ENCODE measurements around the gene PLEKHA7.

PLEKHA7 gene

DNA sequence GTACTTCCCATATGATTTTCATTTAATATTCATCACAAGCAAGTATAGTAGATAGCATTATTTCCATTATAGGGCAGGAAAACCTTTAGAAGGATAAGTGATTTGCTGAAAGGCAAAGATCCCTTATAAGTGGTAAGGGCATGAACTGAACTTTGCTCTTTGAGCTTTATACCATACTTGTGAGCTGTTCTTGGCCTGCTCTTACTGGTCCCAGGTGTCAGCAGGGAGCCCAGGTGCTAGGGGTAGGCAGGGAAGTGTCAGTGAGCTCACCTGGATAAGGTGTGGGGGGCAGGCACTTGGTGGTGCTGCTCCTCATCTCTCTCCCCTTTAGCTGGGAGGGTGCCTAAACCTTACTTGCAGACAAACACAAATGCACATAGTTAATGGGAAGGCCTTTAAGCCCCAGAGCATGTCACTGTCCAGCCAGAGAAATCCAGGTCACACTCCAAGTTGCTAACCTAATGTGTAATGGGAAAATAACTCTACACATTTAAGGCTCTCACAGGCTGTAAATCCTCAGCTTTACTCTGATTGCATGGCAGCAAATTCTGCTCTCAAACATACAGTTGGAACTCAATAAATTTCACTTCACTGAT is 114.4 kb downstream of the PLEKHA7 start:
- TF ChIP-seq POLR2A (IDR thresholded peaks at IDR 0.05; ENCODE audit: extremely low read depth, insufficient read length) (no peak), MYC (IDR thresholded peaks at IDR 0.05; ENCODE audit: low read depth, low read length) (no peak)
- TF ChIP-seq, protein P1, sequence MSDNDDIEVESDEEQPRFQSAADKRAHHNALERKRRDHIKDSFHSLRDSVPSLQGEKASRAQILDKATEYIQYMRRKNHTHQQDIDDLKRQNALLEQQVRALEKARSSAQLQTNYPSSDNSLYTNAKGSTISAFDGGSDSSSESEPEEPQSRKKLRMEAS (IDR thresholded peaks at IDR 0.05; ENCODE audit: low read depth, low read length), result no peak
- TF ChIP-seq, protein P2, sequence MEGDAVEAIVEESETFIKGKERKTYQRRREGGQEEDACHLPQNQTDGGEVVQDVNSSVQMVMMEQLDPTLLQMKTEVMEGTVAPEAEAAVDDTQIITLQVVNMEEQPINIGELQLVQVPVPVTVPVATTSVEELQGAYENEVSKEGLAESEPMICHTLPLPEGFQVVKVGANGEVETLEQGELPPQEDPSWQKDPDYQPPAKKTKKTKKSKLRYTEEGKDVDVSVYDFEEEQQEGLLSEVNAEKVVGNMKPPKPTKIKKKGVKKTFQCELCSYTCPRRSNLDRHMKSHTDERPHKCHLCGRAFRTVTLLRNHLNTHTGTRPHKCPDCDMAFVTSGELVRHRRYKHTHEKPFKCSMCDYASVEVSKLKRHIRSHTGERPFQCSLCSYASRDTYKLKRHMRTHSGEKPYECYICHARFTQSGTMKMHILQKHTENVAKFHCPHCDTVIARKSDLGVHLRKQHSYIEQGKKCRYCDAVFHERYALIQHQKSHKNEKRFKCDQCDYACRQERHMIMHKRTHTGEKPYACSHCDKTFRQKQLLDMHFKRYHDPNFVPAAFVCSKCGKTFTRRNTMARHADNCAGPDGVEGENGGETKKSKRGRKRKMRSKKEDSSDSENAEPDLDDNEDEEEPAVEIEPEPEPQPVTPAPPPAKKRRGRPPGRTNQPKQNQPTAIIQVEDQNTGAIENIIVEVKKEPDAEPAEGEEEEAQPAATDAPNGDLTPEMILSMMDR (IDR thresholded peaks at IDR 0.05; ENCODE audit: low read depth, low read length), result no peak
- DNase-seq (ENCODE audit: low read depth), result no peak
- no peak overlapping the region for H3K4me3 ChIP-seq (ENCODE audit: low read depth, low read length)

DNA sequence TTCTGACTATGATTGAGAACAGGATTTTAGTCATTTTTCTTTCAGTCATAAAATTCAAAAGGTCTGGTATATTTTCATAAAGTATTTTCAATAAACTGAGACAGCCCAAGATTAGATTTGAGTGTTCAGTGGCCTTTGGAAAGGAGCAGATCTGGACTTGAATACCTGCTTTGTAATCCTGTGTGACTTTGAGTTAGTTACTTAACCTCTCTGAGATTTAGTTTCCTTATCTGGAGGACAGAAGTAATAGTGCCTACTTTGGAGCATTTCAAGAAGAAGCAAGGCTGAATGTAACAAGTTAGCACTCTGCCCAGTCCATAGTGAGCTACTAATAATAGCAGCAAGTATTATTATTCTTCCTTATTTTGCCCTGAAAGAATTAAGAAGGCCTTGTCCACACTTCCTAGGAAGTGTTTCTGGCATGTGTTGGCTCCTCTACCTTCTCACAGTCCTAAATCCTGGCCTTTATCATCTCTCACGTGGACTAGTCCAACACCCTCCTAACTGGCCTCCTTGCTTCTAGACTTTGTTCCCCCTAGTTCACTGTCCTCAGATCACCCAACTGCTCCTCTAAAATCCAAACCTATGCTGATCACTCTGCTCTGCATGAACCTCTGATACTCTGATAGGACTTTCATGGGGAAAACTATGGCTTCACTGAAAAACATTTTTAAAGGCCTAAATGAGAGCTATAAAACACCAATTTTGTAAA is 115.8 kb downstream of the PLEKHA7 start:
- TF ChIP-seq, protein P1 (IDR thresholded peaks at IDR 0.05; ENCODE audit: low read depth, low read length), result no peak
- TF ChIP-seq POLR2A (IDR thresholded peaks at IDR 0.05; ENCODE audit: extremely low read depth, insufficient read length), result no peak
- no peak for TF ChIP-seq MYC (IDR thresholded peaks at IDR 0.05; ENCODE audit: low read depth, low read length)
- TF ChIP-seq, protein P2 (IDR thresholded peaks at IDR 0.05; ENCODE audit: low read depth, low read length), result no peak
- no peak for DNase-seq (ENCODE audit: low read depth)
- no peak overlapping the region for H3K4me3 ChIP-seq (ENCODE audit: low read depth, low read length)

DNA sequence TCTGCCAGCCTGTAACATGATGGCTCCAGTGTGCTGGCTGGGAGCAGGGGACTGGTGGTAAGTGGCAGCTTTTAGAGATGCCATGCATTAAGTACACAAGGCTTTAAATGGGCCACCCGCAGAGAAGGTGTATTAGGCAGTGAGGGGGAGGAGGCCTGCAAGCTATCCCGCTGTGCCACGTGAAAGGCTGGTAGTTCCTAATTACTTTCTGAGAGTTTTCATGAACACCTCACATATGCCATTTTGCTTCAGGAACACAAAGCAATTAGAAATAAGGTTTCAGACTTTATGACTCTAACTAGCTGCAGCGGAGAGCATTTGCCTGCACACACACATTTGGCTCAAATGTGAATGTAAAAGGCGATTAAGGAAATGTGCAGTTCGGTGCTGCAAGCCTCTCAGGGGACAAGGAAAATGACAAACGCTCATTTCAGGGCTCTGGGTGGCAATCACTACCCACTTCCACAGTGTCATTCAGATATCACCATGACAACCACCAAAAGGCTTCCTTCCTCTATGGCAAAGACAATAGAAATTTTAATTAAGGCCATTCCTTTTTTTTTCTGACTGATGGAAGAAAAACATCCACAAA is 116.6 kb downstream of the PLEKHA7 start:
- no peak overlapping the region for H3K4me3 ChIP-seq (ENCODE audit: low read depth, low read length)
- DNase-seq (ENCODE audit: low read depth), result no peak

DNA sequence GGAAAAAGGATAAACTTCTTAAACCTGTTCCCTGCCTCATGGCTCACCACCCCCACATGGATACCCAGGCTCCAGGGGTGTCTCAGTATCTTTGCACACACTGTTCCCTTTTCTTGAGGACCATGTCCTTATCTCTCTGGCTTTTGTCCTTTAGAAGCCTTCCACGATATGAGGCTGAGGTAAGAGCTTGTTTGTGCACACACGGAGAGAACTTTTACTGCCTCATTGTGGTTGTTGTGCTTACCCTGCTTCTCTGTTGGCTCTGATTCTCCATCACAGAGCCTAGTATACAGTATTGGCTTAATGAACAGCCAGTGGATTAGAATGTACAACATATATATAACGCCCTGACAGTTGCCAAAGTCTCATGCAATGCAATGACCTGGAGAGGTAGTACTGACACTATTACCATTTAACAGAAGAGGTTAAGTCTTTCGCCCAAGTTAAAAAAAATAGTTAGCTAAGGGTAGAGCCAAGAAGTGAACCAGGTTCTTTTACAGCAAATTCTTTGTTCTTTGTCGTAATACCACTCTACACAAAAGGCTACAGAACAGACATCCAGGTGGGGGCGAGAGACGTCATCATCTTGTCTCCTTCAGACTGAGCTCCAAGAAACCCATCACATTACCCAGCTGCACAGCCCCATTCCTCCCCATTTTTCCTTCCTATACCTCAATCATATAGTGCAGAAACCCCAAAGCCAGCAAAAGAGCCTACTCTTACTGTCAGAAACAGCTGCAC is 117.3 kb downstream of the PLEKHA7 start:
- DNase-seq (ENCODE audit: low read depth), result no peak
- TF ChIP-seq, protein P2 (IDR thresholded peaks at IDR 0.05; ENCODE audit: low read depth, low read length), result no peak
- no peak for TF ChIP-seq POLR2A (IDR thresholded peaks at IDR 0.05; ENCODE audit: extremely low read depth, insufficient read length)
- TF ChIP-seq, protein P1 (IDR thresholded peaks at IDR 0.05; ENCODE audit: low read depth, low read length), result no peak
- TF ChIP-seq MYC (IDR thresholded peaks at IDR 0.05; ENCODE audit: low read depth, low read length), result no peak
- no peak overlapping the region for H3K4me3 ChIP-seq (ENCODE audit: low read depth, low read length)

More for the DNA sequence above, 116.6 kb downstream of the PLEKHA7 start:
- TF ChIP-seq, protein P1 (IDR thresholded peaks at IDR 0.05; ENCODE audit: low read depth, low read length), result no peak
- TF ChIP-seq, protein P2 (IDR thresholded peaks at IDR 0.05; ENCODE audit: low read depth, low read length), result no peak
- TF ChIP-seq POLR2A (IDR thresholded peaks at IDR 0.05; ENCODE audit: extremely low read depth, insufficient read length) (no peak), MYC (IDR thresholded peaks at IDR 0.05; ENCODE audit: low read depth, low read length) (no peak)

DNA sequence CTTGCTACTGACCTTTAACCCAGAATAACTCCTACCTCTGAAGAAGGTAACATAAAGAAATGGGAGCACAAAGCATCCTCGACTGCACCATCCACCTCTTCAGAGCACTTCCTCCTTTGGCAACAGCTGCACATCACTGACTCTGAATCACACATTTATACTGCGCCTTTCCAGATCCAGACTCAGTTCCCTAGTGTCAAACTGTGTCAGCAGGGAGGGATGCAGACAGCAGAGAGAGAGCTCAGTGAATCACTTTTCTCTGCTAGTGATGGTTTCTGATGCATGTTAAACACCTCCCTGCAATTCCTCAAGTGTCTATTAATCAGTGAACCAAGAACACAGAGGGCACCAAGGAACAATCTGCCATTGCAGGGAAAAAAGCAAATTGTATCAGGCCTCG is 118.9 kb downstream of the PLEKHA7 start:
- DNase-seq (ENCODE audit: low read depth), result no peak
- TF ChIP-seq, protein P2 (IDR thresholded peaks at IDR 0.05; ENCODE audit: low read depth, low read length), result no peak
- TF ChIP-seq, protein P1 (IDR thresholded peaks at IDR 0.05; ENCODE audit: low read depth, low read length), result no peak
- TF ChIP-seq POLR2A (IDR thresholded peaks at IDR 0.05; ENCODE audit: extremely low read depth, insufficient read length) (no peak), MYC (IDR thresholded peaks at IDR 0.05; ENCODE audit: low read depth, low read length) (no peak)
- no peak overlapping the region for H3K4me3 ChIP-seq (ENCODE audit: low read depth, low read length)
